NCI-H345 treated with DMSO at 0.1 percent for 48 hours (cell line): ENCODE measurements around the gene CTDSPL.

Experiments used
- DNase-seq: peaks from one replicate; lab custom pipeline; 2025; ENCODE audit not compliant: unreplicated experiment; lab: John Stamatoyannopoulos, UW

Gene CTDSPL

DNA sequence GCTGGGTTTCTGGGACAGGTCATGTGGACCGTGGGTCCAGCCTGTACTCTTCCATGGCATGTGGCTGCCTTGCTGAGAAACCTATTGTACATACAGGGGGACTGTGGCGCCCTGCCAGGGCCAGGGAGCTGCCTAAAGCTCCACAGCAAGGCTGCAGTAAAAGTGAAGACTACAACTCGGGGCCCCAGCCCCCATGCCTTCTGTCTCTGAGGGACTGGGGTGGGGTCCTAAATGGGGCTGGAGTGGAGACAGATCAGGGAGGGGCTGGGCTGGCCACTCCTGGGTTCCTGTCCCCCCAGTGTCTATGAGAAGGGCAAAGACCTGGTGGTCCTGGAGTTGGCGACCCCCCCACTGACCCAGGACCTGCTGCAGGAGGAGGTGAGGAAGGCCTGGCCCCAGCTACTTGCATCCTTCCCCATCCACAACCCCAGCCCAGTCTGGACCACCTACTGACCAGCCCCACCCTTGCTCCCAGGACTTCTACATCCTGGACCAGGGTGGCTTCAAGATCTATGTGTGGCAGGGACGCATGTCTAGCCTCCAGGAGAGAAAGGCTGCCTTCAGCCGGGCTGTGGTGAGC is 136.2 kb downstream of the CTDSPL start:
- no peak for DNase-seq

DNA sequence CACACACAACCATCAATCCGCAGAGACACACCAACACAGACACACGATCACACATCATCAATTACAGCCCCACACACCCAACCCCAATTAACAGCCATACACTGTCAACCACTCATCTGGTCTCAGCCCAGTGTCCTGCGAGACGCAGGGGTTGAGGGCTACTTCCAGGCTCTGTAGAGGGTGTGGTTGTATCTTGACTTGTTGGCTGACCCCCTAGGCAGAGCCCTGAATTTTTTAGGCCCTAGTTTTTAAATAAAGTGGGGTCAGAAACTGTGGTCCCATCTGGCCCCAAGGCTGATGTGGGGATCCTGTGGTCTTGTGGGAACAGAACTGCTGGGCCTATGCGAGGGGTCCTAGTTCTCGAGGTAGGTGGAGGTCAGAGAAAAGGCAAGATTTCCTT is 138.2 kb downstream of the CTDSPL start:
- no peak for DNase-seq

DNA sequence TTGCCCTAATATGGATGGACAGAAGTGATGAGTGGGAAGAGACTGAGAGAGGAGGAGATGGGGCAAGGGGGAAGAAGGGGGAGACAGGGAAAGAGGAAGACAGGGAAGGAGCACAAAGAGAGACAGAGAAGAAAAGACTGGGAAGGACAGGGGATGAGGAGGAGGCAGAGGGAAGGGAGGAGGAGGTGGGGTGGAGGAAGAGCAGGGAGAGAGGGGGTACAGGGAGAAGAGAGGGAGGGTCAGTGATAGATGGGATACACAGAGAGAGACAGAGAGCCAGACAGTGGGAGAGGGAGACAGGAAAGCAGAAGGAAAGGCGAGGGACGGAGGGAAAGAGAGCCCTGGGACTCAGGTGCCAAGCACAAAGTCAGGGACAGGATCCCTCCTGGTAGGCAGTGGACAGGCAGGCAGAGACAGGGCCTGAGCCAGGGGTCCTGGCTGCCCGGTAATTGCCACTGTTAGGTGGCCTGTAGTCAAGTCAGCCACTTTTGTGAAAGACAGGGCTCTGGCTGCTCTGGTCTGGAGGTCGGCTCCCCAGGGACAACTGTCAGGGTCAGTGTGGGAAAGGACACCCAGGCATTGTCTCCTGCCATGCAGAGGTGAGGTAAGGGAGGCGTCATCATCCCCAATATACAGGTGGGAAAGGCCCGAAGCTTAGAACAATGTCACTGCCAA is 138.7 kb downstream of the CTDSPL start:
- no peak for DNase-seq

DNA sequence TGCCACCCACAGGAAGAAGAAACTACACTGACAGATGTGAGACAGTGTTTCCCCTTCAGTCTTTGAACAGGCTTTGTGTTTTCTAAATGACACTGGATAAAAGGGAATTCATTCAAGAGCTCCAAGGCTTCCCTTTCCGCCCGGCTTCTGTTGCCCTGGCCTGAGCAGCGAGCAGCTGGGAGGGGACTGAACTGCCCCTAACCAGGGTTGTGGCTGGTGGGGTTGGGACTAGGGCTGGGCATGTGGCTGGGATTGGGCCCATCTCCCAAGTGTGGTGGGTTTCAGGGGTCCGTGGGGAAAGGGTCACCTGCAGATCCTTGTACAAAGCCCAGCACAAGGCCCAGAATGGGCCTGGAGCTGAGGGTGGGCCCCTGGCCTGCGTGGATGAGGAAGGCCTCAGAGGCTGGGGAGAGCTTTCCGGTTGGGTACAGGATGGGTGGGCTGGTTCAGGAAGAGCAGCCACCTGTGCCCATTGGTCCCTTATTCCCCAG is 139.3 kb downstream of the CTDSPL start:
- DNase-seq = no peak

DNA sequence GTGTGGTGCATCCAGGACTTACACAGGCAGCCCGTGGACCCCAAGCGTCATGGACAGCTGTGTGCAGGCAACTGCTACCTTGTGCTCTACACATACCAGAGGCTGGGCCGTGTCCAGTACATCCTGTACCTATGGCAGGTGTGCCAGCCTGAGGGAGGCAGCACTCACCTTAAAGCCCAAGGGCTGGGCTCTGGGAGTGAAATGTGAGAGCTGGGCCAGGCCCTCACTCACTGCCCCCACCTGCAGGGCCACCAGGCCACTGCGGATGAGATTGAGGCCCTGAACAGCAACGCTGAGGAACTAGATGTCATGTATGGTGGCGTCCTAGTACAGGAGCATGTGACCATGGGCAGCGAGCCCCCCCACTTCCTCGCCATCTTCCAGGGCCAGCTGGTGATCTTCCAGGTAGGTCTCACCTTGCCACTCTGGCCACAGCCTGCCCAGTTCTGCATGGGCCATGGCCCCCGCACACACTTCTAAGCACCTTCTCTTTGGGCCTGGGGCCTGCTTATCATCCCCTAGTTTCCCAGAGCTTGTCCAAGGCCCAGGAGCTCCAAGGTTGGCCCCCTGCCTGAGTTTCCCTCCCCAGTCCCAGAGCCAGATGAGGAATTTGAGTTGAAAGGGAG is 139.9 kb downstream of the CTDSPL start:
- no peak for DNase-seq

DNA sequence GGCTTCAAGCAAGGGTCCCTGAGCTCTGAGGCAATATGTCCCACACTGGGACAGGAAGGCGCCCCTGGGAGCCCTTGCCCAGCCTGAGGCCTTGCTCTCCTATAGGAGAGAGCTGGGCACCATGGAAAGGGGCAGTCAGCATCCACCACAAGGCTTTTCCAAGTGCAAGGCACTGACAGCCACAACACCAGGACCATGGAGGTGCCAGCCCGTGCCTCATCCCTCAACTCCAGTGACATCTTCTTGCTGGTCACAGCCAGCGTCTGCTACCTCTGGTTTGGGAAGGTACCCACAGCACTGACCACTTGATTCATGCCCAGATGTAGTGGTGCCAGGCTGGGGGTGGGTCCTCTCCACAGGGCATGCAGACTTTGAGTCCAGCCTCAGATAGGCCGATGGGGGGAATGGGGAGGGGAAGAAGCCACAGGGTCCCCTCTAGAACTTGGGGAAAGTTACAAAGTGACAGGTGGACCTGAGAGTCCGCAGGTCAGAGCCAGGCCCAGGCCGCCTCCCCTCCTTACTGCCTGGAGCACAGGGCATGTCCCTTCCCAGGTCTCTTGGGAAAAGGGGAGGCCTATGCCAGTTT is 140.7 kb downstream of the CTDSPL start:
- DNase-seq = no peak

DNA sequence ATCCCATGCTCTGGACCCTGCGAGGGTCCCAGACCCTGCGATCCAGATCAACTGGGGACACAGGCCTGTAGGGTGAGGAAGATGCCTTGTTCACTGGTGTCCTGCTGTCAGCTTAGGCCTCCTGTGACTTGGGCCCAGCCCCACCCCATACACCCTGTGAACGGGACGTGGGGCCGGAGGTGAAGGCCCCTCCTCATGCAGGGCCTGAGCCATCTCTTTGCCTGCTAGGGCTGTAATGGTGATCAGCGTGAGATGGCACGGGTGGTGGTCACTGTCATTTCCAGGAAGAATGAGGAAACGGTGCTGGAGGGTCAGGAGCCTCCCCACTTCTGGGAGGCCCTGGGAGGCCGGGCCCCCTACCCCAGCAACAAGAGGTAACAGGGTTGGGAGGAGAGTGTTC is 141.3 kb downstream of the CTDSPL start:
- no peak for DNase-seq

DNA sequence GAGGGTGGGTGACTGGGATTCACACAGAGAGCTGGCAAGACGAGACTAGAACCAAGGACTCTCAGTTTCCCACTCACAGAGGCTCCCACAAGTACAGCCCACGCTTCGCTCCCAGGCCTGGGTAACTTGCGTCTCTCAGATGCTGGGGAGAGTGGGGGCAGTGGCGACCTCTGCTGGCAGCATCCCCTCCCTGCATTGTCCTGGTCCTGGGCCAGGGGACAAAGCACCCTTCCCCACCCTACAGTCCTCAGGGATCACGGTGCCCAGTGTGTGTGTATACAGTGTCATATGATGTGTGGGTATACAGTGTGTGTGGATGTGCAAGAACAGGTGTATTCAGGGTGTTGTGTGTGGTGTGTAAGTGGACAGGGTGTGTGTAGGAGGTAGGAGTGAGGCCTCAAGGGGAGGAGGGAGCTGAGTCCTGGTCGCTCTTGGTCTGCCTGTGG is 141.7 kb downstream of the CTDSPL start:
- DNase-seq = no peak

DNA sequence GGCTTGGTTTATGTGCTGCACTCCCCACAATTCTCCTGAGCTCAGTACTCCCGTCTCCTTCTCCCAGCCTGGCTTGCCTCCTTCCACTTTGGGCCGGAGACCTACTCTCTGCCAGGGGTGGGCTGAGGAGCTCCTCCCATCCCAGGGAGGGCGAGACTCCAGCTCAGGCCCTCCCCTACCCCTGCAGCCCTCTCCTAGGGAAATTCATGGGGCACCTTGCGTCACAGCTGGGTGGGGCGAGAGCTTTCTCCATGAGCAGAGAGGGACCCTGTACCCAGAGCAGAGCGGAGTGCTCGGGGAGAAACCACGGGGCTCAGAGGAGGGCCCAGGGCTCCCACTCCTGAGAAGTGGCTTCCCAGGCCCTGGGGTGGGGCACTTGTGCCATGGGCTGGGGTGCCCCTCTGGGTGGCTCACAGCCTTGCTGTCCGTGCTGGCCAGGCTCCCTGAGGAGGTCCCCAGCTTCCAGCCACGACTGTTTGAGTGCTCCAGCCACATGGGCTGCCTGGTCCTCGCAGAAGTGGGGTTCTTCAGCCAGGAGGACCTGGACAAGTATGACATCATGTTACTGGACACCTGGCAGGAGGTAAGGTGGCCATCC is 142.2 kb downstream of the CTDSPL start:
- no peak for DNase-seq

DNA sequence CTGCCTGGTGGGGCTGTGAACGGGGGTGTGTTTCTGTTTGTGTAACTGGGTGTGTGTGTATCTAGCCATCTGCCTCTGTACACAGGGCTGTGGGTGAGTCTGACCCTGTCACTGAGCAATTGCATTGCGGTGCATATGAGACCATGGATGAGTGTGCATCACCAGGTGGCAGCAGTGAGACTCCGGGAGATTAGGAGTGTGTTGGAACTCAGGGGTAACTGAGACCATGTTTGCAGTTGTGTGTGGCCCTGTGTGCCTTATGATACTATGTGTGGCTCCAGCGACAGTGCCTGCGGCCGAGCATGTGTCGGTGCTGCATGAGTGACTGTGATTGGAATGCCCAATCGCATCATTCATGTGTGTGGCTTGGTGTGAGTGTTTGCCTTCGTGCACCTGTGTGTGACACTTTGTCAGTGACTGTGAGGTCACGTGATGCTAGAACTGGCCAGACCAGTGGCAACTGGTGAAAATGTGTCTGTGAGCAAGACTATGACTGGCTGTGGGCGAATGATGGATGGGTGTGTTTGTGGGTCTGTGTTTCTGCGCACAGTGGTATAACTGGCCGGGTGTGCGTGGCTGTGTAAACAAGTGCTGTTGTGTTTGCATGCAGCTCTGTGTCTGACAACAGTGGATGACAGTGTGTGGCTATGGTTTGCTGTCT is 142.9 kb downstream of the CTDSPL start:
- DNase-seq = no peak

DNA sequence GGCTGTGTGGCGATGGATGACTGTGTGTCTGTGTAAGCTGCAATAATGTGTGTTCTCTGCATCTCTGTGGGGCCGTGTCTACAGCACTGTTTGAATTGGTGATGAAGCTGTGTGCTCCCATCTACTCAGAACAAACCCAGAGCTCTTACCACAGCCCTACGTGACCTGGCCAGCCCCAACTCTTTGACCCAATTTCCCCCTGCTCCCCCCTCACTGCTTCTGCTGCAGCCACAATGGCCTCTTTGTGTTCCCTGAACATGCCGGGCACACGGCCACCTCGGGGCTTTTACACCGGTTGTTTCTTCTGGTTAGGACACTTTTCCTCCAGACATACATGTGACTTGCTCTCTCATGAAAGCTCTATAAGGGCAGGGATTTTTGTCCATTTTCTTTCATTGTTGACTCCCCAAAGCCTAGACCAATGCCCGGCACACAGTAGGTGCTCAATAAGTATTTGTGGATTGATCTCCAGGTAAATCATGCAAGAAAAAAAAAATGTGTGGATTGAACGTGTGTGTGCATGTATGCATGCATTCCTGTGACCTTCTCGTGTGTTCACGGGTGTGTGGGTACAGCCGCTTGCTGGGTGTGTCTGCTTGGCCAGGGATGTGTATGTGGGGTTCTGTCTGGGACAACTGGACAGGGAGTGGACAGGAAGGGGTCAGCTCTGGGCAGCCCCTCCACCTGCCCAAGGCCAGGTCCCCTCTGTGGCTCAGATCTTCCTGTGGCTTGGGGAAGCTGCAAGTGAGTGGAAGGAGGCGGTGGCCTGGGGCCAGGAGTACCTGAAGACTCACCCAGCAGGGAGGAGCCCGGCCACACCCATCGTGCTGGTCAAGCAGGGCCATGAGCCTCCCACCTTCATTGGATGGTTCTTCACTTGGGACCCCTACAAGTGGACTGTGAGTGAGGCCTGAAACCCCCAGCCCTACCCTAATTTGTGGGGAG is 143.7 kb downstream of the CTDSPL start:
- DNase-seq = no peak

DNA sequence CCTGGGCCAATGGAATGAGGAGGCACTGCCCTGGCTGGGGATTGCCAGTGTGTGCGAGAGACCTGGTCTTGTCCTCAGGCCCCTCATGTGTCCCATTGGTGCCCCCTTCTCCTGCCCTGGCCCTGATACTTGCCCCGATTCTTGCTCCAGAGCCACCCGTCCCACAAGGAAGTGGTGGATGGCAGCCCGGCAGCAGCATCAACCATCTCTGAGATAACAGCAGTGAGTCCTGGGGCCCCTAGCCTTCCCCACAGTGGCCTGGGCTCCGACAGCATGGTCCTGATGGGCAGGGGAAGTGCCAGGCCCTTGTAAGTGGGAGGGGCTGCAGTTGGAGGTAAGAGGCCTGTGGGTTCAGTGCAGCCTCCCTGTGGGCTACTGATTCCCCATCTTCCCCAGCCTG is 144.4 kb downstream of the CTDSPL start:
- no peak for DNase-seq

DNA sequence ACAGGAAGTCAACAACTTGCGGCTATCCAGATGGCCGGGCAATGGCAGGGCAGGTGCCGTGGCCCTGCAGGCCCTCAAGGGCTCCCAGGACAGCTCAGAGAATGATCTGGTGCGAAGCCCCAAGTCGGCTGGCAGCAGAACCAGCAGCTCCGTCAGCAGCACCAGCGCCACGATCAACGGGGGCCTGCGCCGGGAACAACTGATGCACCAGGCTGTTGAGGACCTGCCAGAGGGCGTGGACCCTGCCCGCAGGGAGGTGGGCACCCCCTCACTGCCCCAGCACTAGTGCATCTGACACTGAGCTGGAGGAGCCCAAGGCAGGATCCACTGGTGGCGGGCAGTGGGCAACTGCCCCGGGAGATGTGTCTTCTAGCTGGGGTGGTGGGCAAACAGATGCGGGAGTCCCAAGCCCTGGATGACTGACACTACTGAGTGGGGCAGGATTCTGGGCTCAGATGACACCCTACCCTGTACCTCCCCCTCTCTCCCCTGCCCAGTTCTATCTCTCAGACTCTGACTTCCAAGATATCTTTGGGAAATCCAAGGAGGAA is 144.8 kb downstream of the CTDSPL start:
- no peak for DNase-seq

DNA sequence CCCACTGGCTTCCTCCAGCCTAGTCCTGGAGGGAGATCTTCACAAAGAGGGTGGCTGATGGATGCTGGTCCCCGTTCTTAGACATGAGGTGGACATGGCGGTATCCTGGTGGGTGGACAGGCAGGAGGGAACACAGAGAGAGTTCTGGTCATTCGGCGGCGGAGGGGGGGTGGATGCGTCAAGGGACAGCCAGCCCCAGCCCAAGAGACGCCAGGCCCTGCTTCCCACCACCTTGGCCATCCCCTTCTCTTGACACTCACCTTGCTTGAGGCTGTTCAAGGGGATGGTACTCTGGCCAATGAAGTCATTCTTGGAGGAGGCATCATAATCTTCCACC is 146.0 kb downstream of the CTDSPL start:
- DNase-seq = no peak

DNA sequence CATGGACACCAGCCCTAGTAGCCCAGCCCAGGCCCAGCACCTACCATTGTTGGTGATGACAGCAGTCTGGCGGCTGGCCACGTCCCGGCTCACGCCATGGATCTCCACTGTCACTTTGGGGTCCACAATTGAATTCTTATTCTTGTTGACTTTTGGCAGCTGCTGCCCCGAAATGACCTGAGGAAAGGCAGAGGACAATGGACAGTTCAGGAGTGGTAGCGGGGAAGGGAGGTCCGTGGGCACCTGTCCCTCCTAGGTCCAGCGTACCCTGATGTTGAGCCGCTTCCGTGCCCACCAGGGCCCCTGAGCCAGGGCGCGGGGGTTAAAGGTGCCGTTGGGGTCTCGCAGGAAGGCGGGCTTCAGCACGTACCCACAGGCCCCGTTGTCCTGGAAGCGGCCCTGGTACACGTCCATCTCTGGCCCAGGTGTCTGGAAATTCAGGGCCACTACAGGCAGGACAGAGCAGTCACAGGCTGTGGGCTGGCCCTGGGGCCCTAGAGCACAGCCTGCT is 146.6 kb downstream of the CTDSPL start:
- no peak for DNase-seq

DNA sequence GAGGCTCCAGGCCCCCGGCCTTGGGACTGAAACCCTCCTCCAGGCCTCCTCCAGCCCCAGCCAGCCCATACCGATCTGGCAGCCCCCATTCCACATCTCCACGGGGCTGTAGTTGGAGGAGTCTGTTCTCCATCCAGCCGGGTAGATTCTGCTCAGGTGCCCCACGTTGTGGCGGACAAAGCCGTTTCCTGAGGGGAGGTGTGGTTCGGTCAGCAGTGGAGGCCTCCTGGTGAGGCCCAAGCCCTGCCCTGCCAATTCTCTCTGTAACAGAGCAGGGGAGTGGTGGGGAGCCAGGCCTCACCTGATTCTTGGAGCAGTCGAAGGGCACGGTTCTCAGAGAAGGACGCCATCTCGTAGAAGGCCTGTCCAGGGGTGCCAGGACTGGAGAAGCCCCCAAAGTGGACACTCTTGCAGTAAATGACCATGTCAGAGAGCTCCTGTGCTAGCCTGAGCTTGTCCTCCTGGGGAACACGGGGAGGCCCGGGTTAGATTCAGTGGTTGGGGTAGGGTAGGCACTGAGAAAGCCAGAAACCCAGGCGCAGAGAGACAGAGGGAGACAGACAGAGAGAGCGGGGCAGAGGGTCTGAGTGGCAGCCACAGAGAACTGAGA is 147.4 kb downstream of the CTDSPL start:
- no peak for DNase-seq

DNA sequence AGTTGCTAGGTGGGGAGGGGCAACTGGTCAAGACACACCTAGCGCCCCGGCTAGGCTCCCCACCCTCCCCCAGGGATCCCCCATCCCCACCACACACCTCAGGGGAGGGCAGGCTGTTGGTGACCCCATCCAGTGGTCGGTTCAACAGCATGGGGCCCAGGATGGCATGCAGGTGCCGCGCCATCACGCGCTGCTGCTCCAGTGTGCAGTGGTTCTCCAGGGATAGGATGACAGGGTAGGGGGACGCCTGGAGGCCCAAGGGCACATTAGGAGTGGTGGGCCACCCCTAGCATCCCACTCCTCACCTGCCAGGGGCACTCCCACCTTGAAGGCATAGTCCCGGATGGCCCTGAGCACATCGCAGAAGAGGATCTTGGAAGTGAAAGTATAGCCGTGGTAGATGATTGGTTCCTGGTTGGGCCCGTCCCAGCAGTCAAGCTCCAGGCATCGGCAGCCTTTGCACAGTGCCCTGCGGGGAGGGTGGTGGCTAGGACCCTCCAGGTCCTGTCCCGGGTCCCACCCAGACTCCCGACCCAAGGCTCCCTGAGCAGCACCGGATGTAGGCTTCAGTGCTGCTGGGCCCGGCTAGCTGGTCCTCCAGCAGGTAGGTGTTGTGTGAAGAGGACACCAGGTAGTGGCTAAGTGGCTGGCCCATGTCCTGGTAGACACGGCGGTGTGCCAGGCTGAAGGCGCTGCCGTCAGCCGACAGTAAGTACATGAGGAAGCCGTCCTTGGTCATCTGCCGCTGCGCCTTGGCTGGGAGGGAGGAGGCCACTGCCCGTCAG is 148.3 kb downstream of the CTDSPL start:
- DNase-seq = no peak

DNA sequence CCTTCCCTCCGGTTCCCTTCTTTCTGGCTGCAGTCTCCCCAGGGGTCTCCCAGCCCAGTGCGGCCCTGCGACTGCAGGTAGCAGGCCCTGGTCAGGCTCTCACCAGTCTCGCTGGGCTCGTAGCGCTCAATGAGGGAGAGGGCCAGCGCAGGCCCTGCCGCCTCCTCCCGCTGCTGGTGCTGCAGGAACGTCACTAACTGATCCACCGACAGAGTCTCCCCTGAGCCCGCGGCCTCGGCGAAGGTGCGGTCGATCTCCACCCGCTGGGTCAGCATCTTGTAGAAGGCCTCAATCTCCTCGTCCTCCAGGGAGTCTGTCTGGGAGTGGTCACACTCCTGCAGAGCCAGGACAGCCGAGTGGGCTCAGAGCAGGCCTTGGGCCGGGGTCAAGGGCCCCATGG is 149.4 kb downstream of the CTDSPL start:
- no peak for DNase-seq
